H1 (cell line): Measurements from ENCODE around the gene ST6GALNAC4. TPM values are rescaled to one million over a fixed set of nuclear protein-coding genes. Genes with fewer than 3 reads are reported as not detected.

Experiments
- ASH2L ChIP-seq: fragments of 200-600, 300-600 bp; sonication (generic); IDR thresholded peaks from one replicate; pipeline ENCODE4 v1.7.1; 2017; ENCODE audit warnings: low read length
- BCL11A ChIP-seq, 2 experiments: IDR thresholded peaks; one replicate each; pipeline ENCODE4 v1.6.1; 2011; ENCODE audit warnings: low read depth in 2 of 2, low read length in 2 of 2, mild to moderate bottlenecking in 2 of 2
- CBX8 ChIP-seq: fragments of 300-800, 300-1000 bp; sonication (generic); IDR thresholded peaks from 2 replicates; pipeline ENCODE4 v1.7.1; 2016; ENCODE audit warnings: low read depth, low read length, borderline replicate concordance
- EP300 ChIP-seq, 2 experiments: IDR thresholded peaks; 1 replicate in 1 of 2; 2 replicates in 1 of 2; pipeline ENCODE4 v1.6.1; 2011 to 2012; ENCODE audit warnings: low read depth in 2 of 2, low read length in 2 of 2, mild to moderate bottlenecking in 2 of 2, borderline replicate concordance in 1 of 2, inconsistent platforms in 1 of 2, moderate library complexity in 1 of 2
- EZH2 ChIP-seq: fragments of 200-600 bp; sonication (generic); IDR thresholded peaks from 2 replicates; pipeline ENCODE4 v1.7.1; 2012; ENCODE audit warnings: low read depth, mild to moderate bottlenecking, moderate library complexity, low read length, inconsistent platforms; ENCODE audit not compliant: severe bottlenecking
- GABPA ChIP-seq: IDR thresholded peaks from 2 replicates; pipeline ENCODE4 v1.6.1; 2011; ENCODE audit warnings: mild to moderate bottlenecking, low read length, moderate library complexity, borderline replicate concordance; ENCODE audit not compliant: insufficient read depth
- HDAC2 ChIP-seq, 2 experiments: fragments of 300-600 bp in 1 of 2; sonication (generic) in 1 of 2; IDR thresholded peaks; 2 replicates each; pipeline ENCODE4 v1.6.1; 2011 to 2012; ENCODE audit warnings: low read depth in 2 of 2, low read length in 2 of 2, mild to moderate bottlenecking in 2 of 2, moderate library complexity in 2 of 2, borderline replicate concordance in 1 of 2, inconsistent platforms in 1 of 2
- KDM1A ChIP-seq: fragments of 200-600, 300-600 bp; sonication (generic); IDR thresholded peaks from 2 replicates; pipeline ENCODE4 v1.7.1; 2016; ENCODE audit warnings: mild to moderate bottlenecking, low read length, borderline replicate concordance
- POU5F1 ChIP-seq: IDR thresholded peaks from 2 replicates; pipeline ENCODE4 v1.6.1; 2011; ENCODE audit warnings: low read depth, mild to moderate bottlenecking, low read length, moderate library complexity
- RBBP5 ChIP-seq: IDR thresholded peaks from 2 replicates; pipeline ENCODE4 v1.7.1; 2012; ENCODE audit warnings: low read depth, mild to moderate bottlenecking, inconsistent platforms, low read length, moderate library complexity, borderline replicate concordance
- TAF1 ChIP-seq: IDR thresholded peaks from 2 replicates; pipeline ENCODE4 v1.6.1; 2011; ENCODE audit warnings: mild to moderate bottlenecking, low read depth, low read length
- TBP ChIP-seq: IDR thresholded peaks from 2 replicates; pipeline ENCODE4 v1.6.1; 2011; ENCODE audit warnings: low read depth, low read length, improper control_type of control experiment
- ZNF274 ChIP-seq: IDR thresholded peaks from 2 replicates; pipeline ENCODE4 v1.7.0; 2012; ENCODE audit warnings: low read length, borderline replicate concordance; ENCODE audit errors: extremely low read depth
- polyA plus RNA-seq, 7 experiments: library from polyadenylated mRNA; depleted of rRNA in 3 of 7; stranded (reverse) in 5 of 7; unstranded in 2 of 7; fragments of >200 nt in 5 of 7; fragments of 200-250 nt in 2 of 7; gene quantifications; 1 replicate in 5 of 7; 2 replicates in 1 of 7; 4 replicates in 1 of 7; pipeline versions ENCODE4 v1.2.1 to v1.2.3, GENCODE V29; 2011 to 2013; ENCODE audit warnings: missing spikeins in 2 of 7, mixed read lengths in 2 of 7
- total RNA-seq: library from RNA; stranded (reverse); fragmentation: NEBNext Ultra II Directional; extraction: Animal tissue kit (Norgen Biotek cat#: 25700); gene quantifications from 2 replicates; pipeline ENCODE4 v1.2.1, GENCODE V29; 2021
- TF ChIP-seq, protein P1 (sequence below): IDR thresholded peaks from 2 replicates; pipeline ENCODE4 v1.6.1; 2011; ENCODE audit warnings: low read length, improper control_type of control experiment

ST6GALNAC4 gene
- total and polyA plus RNA-seq, 2 of the 8 experiments (the other 6 are each of a cell fraction or from before 2014, with no cell fraction given) = 21.8 to 34.1 TPM

DNA sequence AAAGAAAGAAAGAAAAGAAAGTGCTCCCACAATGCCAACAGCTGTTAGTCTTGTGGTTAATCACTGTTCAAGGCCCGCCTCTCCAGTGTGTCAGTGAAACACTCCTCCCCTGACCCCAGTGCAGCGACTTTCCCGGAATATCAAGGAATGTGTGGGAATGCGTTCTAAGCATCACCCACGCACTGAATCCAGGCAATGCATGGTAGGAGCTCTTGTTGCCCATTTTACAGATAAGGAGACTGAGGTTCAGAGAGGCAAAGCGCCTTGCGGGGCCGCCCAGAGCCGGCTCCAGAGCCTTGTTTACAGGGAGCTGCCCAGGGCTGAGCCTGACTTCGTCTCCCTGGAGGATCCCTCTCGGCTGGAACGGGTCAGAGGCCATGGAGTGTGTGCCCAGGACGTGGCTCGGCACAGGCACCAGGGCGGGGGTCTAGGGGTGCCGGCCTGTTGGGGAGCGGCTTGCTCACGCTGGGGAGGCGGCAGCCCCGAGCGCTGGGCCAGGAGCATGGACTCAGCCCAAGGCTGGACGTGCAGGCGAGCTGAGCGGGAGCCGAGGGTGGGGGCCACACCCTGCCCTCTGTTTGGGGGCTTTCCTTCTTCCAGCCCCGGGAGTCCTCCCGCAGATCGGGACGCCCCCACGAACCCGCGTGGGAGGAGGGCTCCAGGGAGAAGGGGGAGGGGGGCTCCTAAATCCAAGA, 18.3 kb downstream of the ST6GALNAC4 start (continued):
- TF ChIP-seq, protein P1, sequence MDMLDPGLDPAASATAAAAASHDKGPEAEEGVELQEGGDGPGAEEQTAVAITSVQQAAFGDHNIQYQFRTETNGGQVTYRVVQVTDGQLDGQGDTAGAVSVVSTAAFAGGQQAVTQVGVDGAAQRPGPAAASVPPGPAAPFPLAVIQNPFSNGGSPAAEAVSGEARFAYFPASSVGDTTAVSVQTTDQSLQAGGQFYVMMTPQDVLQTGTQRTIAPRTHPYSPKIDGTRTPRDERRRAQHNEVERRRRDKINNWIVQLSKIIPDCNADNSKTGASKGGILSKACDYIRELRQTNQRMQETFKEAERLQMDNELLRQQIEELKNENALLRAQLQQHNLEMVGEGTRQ = no peak
- TF ChIP-seq EP300 (IDR thresholded peaks at IDR 0.05; ENCODE audit: borderline replicate concordance in 1 of 2, low read depth in 2 of 2, low read length in 2 of 2) (no peak), TBP (no peak), ASH2L (peak; percentile 54), ZNF274 (no peak), TAF1 (no peak; the same call in 1 of the 2 replicates), RBBP5 (0 out of 2 replicates have a peak, but pooled peaks have one; percentile 14), EZH2 (no peak), KDM1A (peak; percentile 97), BCL11A (IDR thresholded peaks at IDR 0.05; ENCODE audit: low read depth in 2 of 2, low read length in 2 of 2) (no peak), HDAC2 (IDR thresholded peaks at IDR 0.05; ENCODE audit: borderline replicate concordance in 1 of 2, low read depth in 2 of 2, low read length in 2 of 2) (peak in 1 of 2 experiments; percentile 58; a peak in 1 of 4 replicates), POU5F1 (no peak), GABPA (no peak), CBX8 (no peak)
